SK-N-SH (cell line): ENCODE measurements around the gene IFNA17.

Source experiments
- CTCF ChIP-seq: fragments of 200-600 bp; sonication (generic); IDR thresholded peaks from 2 replicates; pipeline ENCODE4 v1.6.1; 2017; ENCODE audit warnings: antibody characterized with exemption, mild to moderate bottlenecking, moderate library complexity
- EP300 ChIP-seq, 2 experiments: IDR thresholded peaks; 2 replicates each; pipeline versions ENCODE4 v1.4.0 to v1.6.1; 2012; ENCODE audit warnings: borderline replicate concordance in 1 of 2, low read depth in 1 of 2, low read length in 1 of 2
- MAX ChIP-seq: IDR thresholded peaks from 2 replicates; pipeline ENCODE4 v1.4.0; 2012; ENCODE audit warnings: low read depth
- POLR2AphosphoS5 ChIP-seq: IDR thresholded peaks from 2 replicates; pipeline ENCODE4 v1.6.1; 2012; ENCODE audit warnings: low read depth, low read length
- RAD21 ChIP-seq: IDR thresholded peaks from 2 replicates; pipeline ENCODE4 v1.6.1; 2012; ENCODE audit warnings: mild to moderate bottlenecking, low read length
- SMC3 ChIP-seq: IDR thresholded peaks from 2 replicates; pipeline ENCODE4 v1.6.1; 2012; ENCODE audit warnings: low read depth, low read length, improper control_type of control experiment
- TAF1 ChIP-seq: IDR thresholded peaks from 2 replicates; pipeline ENCODE4 v1.6.1; 2012; ENCODE audit warnings: low read depth, mild to moderate bottlenecking, low read length, moderate library complexity, borderline replicate concordance
- TF ChIP-seq, protein P1 (sequence below): IDR thresholded peaks from 2 replicates; pipeline ENCODE4 v1.6.1; 2012; ENCODE audit warnings: mild to moderate bottlenecking, low read depth, low read length, moderate library complexity

DNA sequence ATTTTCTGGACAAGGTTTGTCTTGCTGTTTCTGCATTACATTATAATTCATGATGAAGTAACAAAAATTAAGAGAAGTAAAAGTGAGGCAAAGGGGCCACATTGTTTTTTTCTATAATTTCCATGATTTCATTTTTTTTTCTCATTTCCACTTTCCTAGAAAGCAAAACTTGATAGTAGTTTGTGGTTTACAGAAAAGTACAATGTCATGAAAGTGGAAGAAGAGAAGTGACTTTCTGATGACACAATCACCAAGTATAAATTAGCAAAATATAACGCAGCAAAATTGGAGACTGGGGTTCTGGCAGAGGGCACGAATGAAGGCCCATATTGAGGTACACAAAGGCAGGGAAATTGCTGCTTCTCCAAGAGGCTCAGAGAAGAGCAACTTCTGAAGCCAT lies 16.8 kb upstream of the IFNA17 start:
- TF ChIP-seq, protein P1, sequence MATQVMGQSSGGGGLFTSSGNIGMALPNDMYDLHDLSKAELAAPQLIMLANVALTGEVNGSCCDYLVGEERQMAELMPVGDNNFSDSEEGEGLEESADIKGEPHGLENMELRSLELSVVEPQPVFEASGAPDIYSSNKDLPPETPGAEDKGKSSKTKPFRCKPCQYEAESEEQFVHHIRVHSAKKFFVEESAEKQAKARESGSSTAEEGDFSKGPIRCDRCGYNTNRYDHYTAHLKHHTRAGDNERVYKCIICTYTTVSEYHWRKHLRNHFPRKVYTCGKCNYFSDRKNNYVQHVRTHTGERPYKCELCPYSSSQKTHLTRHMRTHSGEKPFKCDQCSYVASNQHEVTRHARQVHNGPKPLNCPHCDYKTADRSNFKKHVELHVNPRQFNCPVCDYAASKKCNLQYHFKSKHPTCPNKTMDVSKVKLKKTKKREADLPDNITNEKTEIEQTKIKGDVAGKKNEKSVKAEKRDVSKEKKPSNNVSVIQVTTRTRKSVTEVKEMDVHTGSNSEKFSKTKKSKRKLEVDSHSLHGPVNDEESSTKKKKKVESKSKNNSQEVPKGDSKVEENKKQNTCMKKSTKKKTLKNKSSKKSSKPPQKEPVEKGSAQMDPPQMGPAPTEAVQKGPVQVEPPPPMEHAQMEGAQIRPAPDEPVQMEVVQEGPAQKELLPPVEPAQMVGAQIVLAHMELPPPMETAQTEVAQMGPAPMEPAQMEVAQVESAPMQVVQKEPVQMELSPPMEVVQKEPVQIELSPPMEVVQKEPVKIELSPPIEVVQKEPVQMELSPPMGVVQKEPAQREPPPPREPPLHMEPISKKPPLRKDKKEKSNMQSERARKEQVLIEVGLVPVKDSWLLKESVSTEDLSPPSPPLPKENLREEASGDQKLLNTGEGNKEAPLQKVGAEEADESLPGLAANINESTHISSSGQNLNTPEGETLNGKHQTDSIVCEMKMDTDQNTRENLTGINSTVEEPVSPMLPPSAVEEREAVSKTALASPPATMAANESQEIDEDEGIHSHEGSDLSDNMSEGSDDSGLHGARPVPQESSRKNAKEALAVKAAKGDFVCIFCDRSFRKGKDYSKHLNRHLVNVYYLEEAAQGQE, result no peak
- TF ChIP-seq EP300 (IDR thresholded peaks at IDR 0.05; ENCODE audit: borderline replicate concordance in 1 of 2, low read depth in 1 of 2, low read length in 1 of 2), result no peak
- no peak for TF ChIP-seq TAF1
- no peak for TF ChIP-seq POLR2AphosphoS5
- TF ChIP-seq SMC3, result no peak
- TF ChIP-seq RAD21, result no peak
- no peak for TF ChIP-seq CTCF
- TF ChIP-seq MAX, result no peak
